Measurements from ENCODE around the gene SNX9.

The SNX9 gene

GRCh38 chr6:157804448-157805327, 18.4 kb upstream of the SNX9 start:
- no peak for DNase-seq

GRCh38 chr6:157806131-157806855, 16.8 kb upstream of the SNX9 start:
- no peak for DNase-seq

- DNase-seq = no peak
These were observed 16.2 kb upstream of the SNX9 start for GRCh38 chr6:157806856-157807215.

GRCh38 chr6:157808405-157808950, 14.6 kb upstream of the SNX9 start:
- no peak for DNase-seq

- no peak for DNase-seq
These were observed 13.4 kb upstream of the SNX9 start for GRCh38 chr6:157809613-157810012.

GRCh38 chr6:157811137-157811475, 11.9 kb upstream of the SNX9 start:
- no peak for DNase-seq

- DNase-seq = no peak
These were observed 11.4 kb upstream of the SNX9 start for GRCh38 chr6:157811476-157812173.

- DNase-seq = no peak
These were observed 10.4 kb upstream of the SNX9 start for GRCh38 chr6:157812425-157813171.

- no peak for DNase-seq
These were observed 9.9 kb upstream of the SNX9 start for GRCh38 chr6:157813191-157813590.

GRCh38 chr6:157813750-157814455, 9.1 kb upstream of the SNX9 start:
- DNase-seq = no peak

GRCh38 chr6:157814883-157815282, 8.2 kb upstream of the SNX9 start:
- no peak for DNase-seq

- DNase-seq = no peak
These were observed 1.6 kb upstream of the SNX9 start for GRCh38 chr6:157821342-157822033.

GRCh38 chr6:157822245-157823000, 623 bp upstream of the SNX9 start:
- no peak for DNase-seq

GRCh38 chr6:157823528-157824370, 703 bp downstream of the SNX9 start:
- peak; percentile 29 for DNase-seq

GRCh38 chr6:157825243-157825904, 2.3 kb downstream of the SNX9 start:
- no peak for DNase-seq

- no peak for DNase-seq
These were observed 7.4 kb downstream of the SNX9 start for GRCh38 chr6:157830354-157831017.

- DNase-seq = no peak
These were observed 7.9 kb downstream of the SNX9 start for GRCh38 chr6:157831018-157831369.

- DNase-seq = no peak
These were observed 8.6 kb downstream of the SNX9 start for GRCh38 chr6:157831424-157832249.
